Panc1 (cell line): Measurements from ENCODE around the gene NHLRC2. TPM values are rescaled to one million over a fixed set of nuclear protein-coding genes. Genes with fewer than 3 reads are reported as not detected.

Experiments used
- ATAC-seq: fragments of 200-7000 bp; cut with Tn5 transposase; 2 replicates; pipeline ENCODE4 v1.9.1; 2020; ENCODE audit warnings: mild to moderate bottlenecking, moderate library complexity
- BruUV-seq: library from RNA; stranded (reverse); fragments of 400-500 nt; replicated peaks from 2 replicates; lab custom pipeline; 2021; lab: Mats Ljungman, UMichigan
- CTCF ChIA-PET: fragments of 300-600 bp; sonication (Branson Sonifier 250); formaldehyde crosslinking; loops from one replicate; lab custom pipeline; 2022; ENCODE audit warnings: antibody characterized with exemption; lab: Charles Lee
- POLR2A ChIA-PET: fragments of 300-600 bp; sonication (Branson Sonifier 250); formaldehyde crosslinking; loops from one replicate; lab custom pipeline; 2022; ENCODE audit warnings: antibody characterized with exemption; lab: Charles Lee
- DNase-seq: peaks from one replicate; pipeline ENCODE4 v3.0.0-alpha.2; 2010; ENCODE audit warnings: low read depth, low spot score
- H3K27ac ChIP-seq: 2 replicates; pipeline ENCODE4 v1.5.1; 2011; ENCODE audit warnings: mild to moderate bottlenecking, low read length, inconsistent platforms
- H3K27me3 ChIP-seq: fragments of 200-500 bp; sonication (Bioruptor generic); 2 replicates; pipeline ENCODE4 v1.6.0; 2014; ENCODE audit warnings: low read length, inconsistent platforms; ENCODE audit not compliant: control insufficient read depth, insufficient read depth
- H3K36me3 ChIP-seq: fragments of 200-500 bp; sonication (Bioruptor generic); 2 replicates; pipeline ENCODE4 v1.5.1; 2014; ENCODE audit warnings: inconsistent platforms, mild to moderate bottlenecking, low read length, moderate library complexity; ENCODE audit not compliant: control insufficient read depth, insufficient read depth
- H3K4me1 ChIP-seq: 2 replicates; pipeline ENCODE4 v1.5.1; 2011; ENCODE audit warnings: inconsistent platforms, mild to moderate bottlenecking, low read length, moderate library complexity; ENCODE audit not compliant: control insufficient read depth, insufficient read depth
- H3K4me3 ChIP-seq, 2 experiments: 2 replicates each; pipeline ENCODE4 v1.5.1; 2011 to 2012; ENCODE audit warnings: low read depth in 2 of 2, low read length in 2 of 2, mild to moderate bottlenecking in 2 of 2, inconsistent platforms in 1 of 2, moderate library complexity in 1 of 2
- H3K9me3 ChIP-seq: fragments of 200-500 bp; sonication (Bioruptor generic); 2 replicates; pipeline ENCODE4 v1.5.1; 2014; ENCODE audit warnings: low read depth, mild to moderate bottlenecking, inconsistent platforms, low read length, moderate library complexity; ENCODE audit not compliant: control insufficient read depth, insufficient read depth
- POLR2AphosphoS5 ChIP-seq: IDR thresholded peaks from 2 replicates; pipeline ENCODE4 v1.6.1; 2012; ENCODE audit warnings: mild to moderate bottlenecking, low read depth, low read length, moderate library complexity
- SIN3A ChIP-seq: IDR thresholded peaks from 2 replicates; pipeline ENCODE4 v1.6.1; 2012; ENCODE audit warnings: low read depth, mild to moderate bottlenecking, low read length, moderate library complexity, borderline replicate concordance; ENCODE audit not compliant: insufficient read depth
- TCF7L2 ChIP-seq: IDR thresholded peaks from 2 replicates; pipeline ENCODE4 v1.6.1; 2011; ENCODE audit warnings: mild to moderate bottlenecking, low read depth, low read length, inconsistent platforms
- in situ Hi-C: cut with HindIII; loops from 2 replicates; pipeline ENCODE4 v1.10.0; 2016; ENCODE audit warnings: low sequenced_read_pairs, low pct_unique_long_range_greater_than_20kb
- intact Hi-C: fragments of 100-400 bp; cut with micrococcal nuclease; formaldehyde crosslinking; loops from one replicate; pipeline ENCODE4 v1.10.0; 2022; ENCODE audit not compliant: unreplicated experiment
- total RNA-seq: library from RNA; stranded (reverse); gene quantifications from one replicate; pipeline ENCODE4 v1.2.1, GENCODE V29; 2021; ENCODE audit not compliant: unreplicated experiment
- TF ChIP-seq, protein P1 (sequence below), 2 experiments: IDR thresholded peaks; 2 replicates each; pipeline ENCODE4 v1.6.1; 2011 to 2012; ENCODE audit warnings: low read depth in 2 of 2, control low read depth in 1 of 2, low read length in 1 of 2, mild to moderate bottlenecking in 1 of 2, moderate library complexity in 1 of 2; ENCODE audit not compliant: insufficient read depth in 1 of 2
- TF ChIP-seq, protein P2 (sequence below): fragments of 450-650 bp; IDR thresholded peaks from 2 replicates; pipeline ENCODE4 v1.5.1; 2017; ENCODE audit warnings: mild to moderate bottlenecking

Gene NHLRC2
- total RNA-seq, 1 experiment from 2014 or later = 47.3 TPM

DNA sequence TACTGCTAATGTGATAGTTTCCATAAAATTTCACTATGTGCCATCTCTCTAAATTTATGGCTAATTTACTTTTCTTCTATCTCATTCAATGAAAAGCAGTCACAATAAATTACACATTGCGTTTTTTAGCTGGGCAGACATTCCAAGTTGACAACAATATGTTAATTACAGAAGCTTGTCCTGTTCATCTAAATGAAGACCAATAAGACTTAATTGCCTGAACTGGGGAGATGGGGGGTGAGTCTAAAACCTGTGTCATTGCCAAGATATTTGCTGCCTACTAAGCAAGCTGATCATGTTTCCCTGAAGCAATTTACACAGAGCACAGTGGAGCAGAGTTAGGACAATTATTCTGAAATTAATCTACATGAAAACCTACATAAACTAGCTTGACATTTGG lies 99.9 kb downstream of the NHLRC2 start:
- ChIA-PET POLR2A (interaction anchor here (0.6 kb wide), 2 partner anchors 26 to 89 kb away, joined by 4 to 10 read pairs; no protein-coding TSS in a partner anchor), CTCF (no interaction called here)
- no peak for TF ChIP-seq POLR2AphosphoS5
- TF ChIP-seq, protein P1, sequence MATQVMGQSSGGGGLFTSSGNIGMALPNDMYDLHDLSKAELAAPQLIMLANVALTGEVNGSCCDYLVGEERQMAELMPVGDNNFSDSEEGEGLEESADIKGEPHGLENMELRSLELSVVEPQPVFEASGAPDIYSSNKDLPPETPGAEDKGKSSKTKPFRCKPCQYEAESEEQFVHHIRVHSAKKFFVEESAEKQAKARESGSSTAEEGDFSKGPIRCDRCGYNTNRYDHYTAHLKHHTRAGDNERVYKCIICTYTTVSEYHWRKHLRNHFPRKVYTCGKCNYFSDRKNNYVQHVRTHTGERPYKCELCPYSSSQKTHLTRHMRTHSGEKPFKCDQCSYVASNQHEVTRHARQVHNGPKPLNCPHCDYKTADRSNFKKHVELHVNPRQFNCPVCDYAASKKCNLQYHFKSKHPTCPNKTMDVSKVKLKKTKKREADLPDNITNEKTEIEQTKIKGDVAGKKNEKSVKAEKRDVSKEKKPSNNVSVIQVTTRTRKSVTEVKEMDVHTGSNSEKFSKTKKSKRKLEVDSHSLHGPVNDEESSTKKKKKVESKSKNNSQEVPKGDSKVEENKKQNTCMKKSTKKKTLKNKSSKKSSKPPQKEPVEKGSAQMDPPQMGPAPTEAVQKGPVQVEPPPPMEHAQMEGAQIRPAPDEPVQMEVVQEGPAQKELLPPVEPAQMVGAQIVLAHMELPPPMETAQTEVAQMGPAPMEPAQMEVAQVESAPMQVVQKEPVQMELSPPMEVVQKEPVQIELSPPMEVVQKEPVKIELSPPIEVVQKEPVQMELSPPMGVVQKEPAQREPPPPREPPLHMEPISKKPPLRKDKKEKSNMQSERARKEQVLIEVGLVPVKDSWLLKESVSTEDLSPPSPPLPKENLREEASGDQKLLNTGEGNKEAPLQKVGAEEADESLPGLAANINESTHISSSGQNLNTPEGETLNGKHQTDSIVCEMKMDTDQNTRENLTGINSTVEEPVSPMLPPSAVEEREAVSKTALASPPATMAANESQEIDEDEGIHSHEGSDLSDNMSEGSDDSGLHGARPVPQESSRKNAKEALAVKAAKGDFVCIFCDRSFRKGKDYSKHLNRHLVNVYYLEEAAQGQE (IDR thresholded peaks at IDR 0.05; ENCODE audit: insufficient read depth in 1 of 2, low read depth in 2 of 2, low read length in 1 of 2) = no peak
- TF ChIP-seq TCF7L2 = no peak
- TF ChIP-seq, protein P2, sequence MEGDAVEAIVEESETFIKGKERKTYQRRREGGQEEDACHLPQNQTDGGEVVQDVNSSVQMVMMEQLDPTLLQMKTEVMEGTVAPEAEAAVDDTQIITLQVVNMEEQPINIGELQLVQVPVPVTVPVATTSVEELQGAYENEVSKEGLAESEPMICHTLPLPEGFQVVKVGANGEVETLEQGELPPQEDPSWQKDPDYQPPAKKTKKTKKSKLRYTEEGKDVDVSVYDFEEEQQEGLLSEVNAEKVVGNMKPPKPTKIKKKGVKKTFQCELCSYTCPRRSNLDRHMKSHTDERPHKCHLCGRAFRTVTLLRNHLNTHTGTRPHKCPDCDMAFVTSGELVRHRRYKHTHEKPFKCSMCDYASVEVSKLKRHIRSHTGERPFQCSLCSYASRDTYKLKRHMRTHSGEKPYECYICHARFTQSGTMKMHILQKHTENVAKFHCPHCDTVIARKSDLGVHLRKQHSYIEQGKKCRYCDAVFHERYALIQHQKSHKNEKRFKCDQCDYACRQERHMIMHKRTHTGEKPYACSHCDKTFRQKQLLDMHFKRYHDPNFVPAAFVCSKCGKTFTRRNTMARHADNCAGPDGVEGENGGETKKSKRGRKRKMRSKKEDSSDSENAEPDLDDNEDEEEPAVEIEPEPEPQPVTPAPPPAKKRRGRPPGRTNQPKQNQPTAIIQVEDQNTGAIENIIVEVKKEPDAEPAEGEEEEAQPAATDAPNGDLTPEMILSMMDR = no peak
- no peak for TF ChIP-seq SIN3A
- H3K27ac ChIP-seq = peak overlapping the region; percentile 8; the same call in 1 of the 2 replicates
- H3K27me3 ChIP-seq = no peaks in the 10 kb centered on the region
- no peak overlapping the region for H3K4me3 ChIP-seq
- in situ Hi-C loops (no loop called here), intact Hi-C loops (no loop called here)
- H3K36me3 ChIP-seq = no peaks in the 10 kb centered on the region
- H3K4me1 ChIP-seq = 0 out of 2 replicates have a peak, but pooled peaks cover 11% of the 10 kb centered on the region
- no peak for ATAC-seq
- no peaks in the 10 kb centered on the region for H3K9me3 ChIP-seq
- DNase-seq = no peak
- no TSS peak for BruUV-seq

- BruUV-seq = no TSS peak
- intact Hi-C loops (no loop called here), in situ Hi-C loops (no loop called here)
- ChIA-PET POLR2A (no interaction called here), CTCF (no interaction called here)
- Histone ChIP-seq H3K27me3 (no peaks in the 10 kb centered on the region), H3K9me3 (no peaks in the 10 kb centered on the region), H3K4me1 (0 out of 2 replicates have a peak, but pooled peaks cover 11% of the 10 kb centered on the region), H3K4me3 (no peak overlapping the region), H3K27ac (no peak overlapping the region), H3K36me3 (no peaks in the 10 kb centered on the region)
- DNase-seq (no peak), ATAC-seq (no peak)
- TF ChIP-seq, protein P2 = no peak
- TF ChIP-seq, protein P1 (IDR thresholded peaks at IDR 0.05; ENCODE audit: insufficient read depth in 1 of 2, low read depth in 2 of 2, low read length in 1 of 2) = no peak
- TF ChIP-seq TCF7L2 (no peak), SIN3A (no peak)
Observed at GRCh38 chr10:113957013-113957412, 102.6 kb downstream of the NHLRC2 start.
